ENCODE measurements around the gene GATC. TPM values are rescaled to one million over a fixed set of nuclear protein-coding genes. Genes with fewer than 3 reads are reported as not detected.
A peak's percentile ranks its signal among the peaks of the same experiment; 100 is the strongest.
"Not testable (repeated sequence)": the region's sequence is repeated elsewhere in the genome, so short reads cannot be mapped to it uniquely, and the experiment has no call there.

The GATC gene
- total RNA-seq, 1 experiment from 2014 or later = 19.8 TPM

DNA sequence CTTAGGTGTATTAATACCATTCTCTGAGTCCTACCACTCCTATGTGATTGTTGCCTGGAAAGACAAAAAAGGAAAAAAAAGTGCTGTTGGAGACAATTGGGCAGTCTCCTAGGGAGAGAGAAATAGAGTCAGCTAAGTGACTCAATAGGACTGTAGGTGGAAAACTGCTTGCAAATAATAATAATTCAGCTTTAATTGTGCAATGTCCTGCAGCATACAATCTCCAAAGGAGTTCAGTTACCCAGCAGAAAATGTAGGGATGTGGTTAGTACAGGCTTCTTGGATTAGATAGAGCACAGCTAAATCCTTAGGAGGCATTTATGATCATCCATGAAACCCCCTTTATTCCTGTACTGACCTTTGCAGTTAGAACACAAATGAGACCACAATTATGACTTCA, 26.3 kb downstream of the GATC start:
- no peak for DNase-seq
- H3K27me3 ChIP-seq (ENCODE audit: control insufficient read depth, insufficient read depth, low read length) = no peaks in the 10 kb centered on the region
- no peak overlapping the region for H3K4me3 ChIP-seq (ENCODE audit: insufficient read depth, low read depth, low read length)
- H3K36me3 ChIP-seq (replicated peaks; ENCODE audit: control insufficient read depth, insufficient read depth, low read length) = no peaks in the 10 kb centered on the region; the same call in 1 of the 2 replicates

GRCh38 chr12:120473807-120474615, 27.8 kb downstream of the GATC start:
- Histone ChIP-seq H3K27me3 (ENCODE audit: control insufficient read depth, insufficient read depth, low read length) (no peaks in the 10 kb centered on the region), H3K36me3 (replicated peaks; ENCODE audit: control insufficient read depth, insufficient read depth, low read length) (no peaks in the 10 kb centered on the region), H3K4me3 (ENCODE audit: insufficient read depth, low read depth, low read length) (no peak overlapping the region)
- DNase-seq = no peak

DNA sequence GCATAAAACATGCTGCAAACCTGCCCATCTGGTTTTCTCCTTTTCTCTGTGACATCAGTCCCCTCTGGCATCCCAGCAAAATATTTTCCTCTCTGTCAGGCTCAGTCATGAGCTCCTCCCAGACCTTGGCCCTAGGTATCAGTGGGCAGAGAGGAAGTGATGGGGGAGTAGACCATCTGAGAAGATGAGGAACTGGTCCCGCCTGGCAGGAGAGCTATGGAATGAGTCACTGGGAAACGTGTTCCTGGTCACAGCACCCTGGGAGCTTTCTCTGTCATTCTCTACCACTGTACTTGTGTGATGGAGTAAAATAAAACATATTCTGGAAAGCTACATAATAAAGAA, 28.3 kb downstream of the GATC start:
- H3K27me3 ChIP-seq (ENCODE audit: control insufficient read depth, insufficient read depth, low read length) = no peaks in the 10 kb centered on the region
- peak; percentile 47 for DNase-seq
- no peak overlapping the region for H3K4me3 ChIP-seq (ENCODE audit: insufficient read depth, low read depth, low read length)
- no peaks in the 10 kb centered on the region for H3K36me3 ChIP-seq (replicated peaks; ENCODE audit: control insufficient read depth, insufficient read depth, low read length)

DNA sequence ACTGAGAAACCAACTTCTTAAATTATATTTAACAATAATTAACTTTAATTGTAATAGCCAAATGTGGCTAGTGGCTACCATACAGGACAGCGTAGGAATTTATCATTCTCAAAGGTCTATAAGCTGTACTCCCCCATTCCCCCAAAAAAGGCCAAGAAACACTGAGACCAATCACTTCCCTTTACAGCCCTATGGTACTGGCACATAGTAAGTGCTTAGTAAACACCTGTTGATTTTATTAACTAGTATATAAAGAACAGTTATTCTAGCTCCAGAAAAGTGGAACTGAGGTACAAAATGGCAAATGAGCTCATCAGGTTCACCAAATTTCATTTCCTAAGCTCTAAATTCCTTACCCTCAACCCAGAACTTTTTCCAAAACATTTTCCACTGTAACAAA, 29.4 kb downstream of the GATC start:
- DNase-seq = no peak
- no peaks in the 10 kb centered on the region for H3K36me3 ChIP-seq (replicated peaks; ENCODE audit: control insufficient read depth, insufficient read depth, low read length)
- no peak overlapping the region for H3K4me3 ChIP-seq (ENCODE audit: insufficient read depth, low read depth, low read length)
- no peaks in the 10 kb centered on the region for H3K27me3 ChIP-seq (ENCODE audit: control insufficient read depth, insufficient read depth, low read length)

GRCh38 chr12:120479458-120479857, 33.2 kb downstream of the GATC start:
- no peak overlapping the region for H3K4me3 ChIP-seq (ENCODE audit: insufficient read depth, low read depth, low read length)
- no peak for DNase-seq
- no peaks in the 10 kb centered on the region for H3K36me3 ChIP-seq (replicated peaks; ENCODE audit: control insufficient read depth, insufficient read depth, low read length)
- H3K27me3 ChIP-seq (ENCODE audit: control insufficient read depth, insufficient read depth, low read length) = no peaks in the 10 kb centered on the region

GRCh38 chr12:120480211-120480610, 34.0 kb downstream of the GATC start:
- no peak for DNase-seq
- Histone ChIP-seq H3K27me3 (ENCODE audit: control insufficient read depth, insufficient read depth, low read length) (no peaks in the 10 kb centered on the region), H3K4me3 (ENCODE audit: insufficient read depth, low read depth, low read length) (no peak overlapping the region), H3K36me3 (replicated peaks; ENCODE audit: control insufficient read depth, insufficient read depth, low read length) (no peaks in the 10 kb centered on the region)

DNA sequence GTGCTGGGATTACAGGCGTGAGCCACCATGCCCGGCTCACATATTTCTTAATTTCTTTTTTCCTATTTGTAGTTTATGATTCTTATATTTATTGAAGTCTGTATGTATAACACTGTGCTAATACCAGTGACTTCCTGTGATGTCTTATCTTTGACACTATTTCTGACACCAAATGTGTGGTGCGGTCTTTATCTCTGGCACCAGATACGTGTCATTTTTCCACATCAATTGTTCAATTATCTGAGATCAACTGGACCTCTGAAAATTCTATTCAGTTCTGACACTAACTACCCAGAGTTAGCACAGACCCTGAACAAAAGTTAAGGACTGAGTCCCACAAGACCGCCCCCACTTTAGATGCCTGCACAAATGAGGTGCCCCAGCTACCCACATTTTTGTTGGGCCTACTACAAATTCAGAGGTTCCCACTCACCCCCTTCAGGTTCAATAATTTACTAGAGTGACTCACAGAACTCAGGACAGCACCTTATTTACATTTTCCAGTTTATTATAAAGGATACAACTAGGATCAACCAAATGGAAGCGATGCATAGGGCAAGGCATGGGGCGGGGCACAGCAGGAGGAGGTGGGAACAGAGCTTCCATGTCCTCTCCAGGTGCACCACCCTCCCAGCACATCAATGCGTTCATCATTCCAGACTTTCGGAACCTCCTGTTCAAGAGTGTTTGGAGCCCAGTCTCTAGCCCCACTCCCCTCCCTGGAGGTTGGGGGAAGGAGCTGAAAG, 35.0 kb downstream of the GATC start:
- no peak for DNase-seq
- H3K27me3 ChIP-seq (ENCODE audit: control insufficient read depth, insufficient read depth, low read length) = no peaks in the 10 kb centered on the region
- H3K36me3 ChIP-seq (replicated peaks; ENCODE audit: control insufficient read depth, insufficient read depth, low read length) = no peaks in the 10 kb centered on the region
- H3K4me3 ChIP-seq (ENCODE audit: insufficient read depth, low read depth, low read length) = no peak overlapping the region

DNA sequence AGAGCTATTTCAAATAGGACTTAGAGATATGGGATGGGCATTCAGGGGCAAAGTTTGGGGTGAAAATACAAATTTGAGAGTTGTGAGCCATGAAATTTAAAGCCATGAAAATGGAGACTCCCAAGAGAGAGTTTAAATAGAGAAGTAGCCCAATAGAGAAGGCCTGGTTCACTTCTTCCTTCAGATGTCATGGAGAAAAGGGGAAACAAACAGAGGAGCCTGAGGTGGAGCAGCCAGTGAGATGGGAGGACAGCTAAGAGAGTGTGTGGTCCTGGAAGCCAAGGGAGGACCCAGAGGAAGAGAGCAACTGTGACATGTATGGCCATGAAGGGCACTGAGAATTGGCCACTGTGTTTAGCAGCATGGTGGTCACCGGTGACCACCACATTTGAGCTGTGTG, 37.4 kb downstream of the GATC start:
- Histone ChIP-seq H3K27me3 (ENCODE audit: control insufficient read depth, insufficient read depth, low read length) (no peaks in the 10 kb centered on the region), H3K4me3 (ENCODE audit: insufficient read depth, low read depth, low read length) (no peak overlapping the region), H3K36me3 (replicated peaks; ENCODE audit: control insufficient read depth, insufficient read depth, low read length) (no peaks in the 10 kb centered on the region)
- DNase-seq = no peak

- no peaks in the 10 kb centered on the region; the same call in 1 of the 2 replicates for H3K36me3 ChIP-seq (replicated peaks; ENCODE audit: control insufficient read depth, insufficient read depth, low read length)
- H3K27me3 ChIP-seq (ENCODE audit: control insufficient read depth, insufficient read depth, low read length) = no peaks in the 10 kb centered on the region
- H3K4me3 ChIP-seq (ENCODE audit: insufficient read depth, low read depth, low read length) = no peak overlapping the region
- DNase-seq = no peak
These were observed 40.0 kb downstream of the GATC start for GRCh38 chr12:120485961-120486881.

- H3K36me3 ChIP-seq (replicated peaks; ENCODE audit: control insufficient read depth, insufficient read depth, low read length); H3K4me3 ChIP-seq (ENCODE audit: insufficient read depth, low read depth, low read length); DNase-seq; H3K27me3 ChIP-seq (ENCODE audit: control insufficient read depth, insufficient read depth, low read length): not testable (repeated sequence)
These were observed 41.3 kb downstream of the GATC start for GRCh38 chr12:120487552-120487951.

DNA sequence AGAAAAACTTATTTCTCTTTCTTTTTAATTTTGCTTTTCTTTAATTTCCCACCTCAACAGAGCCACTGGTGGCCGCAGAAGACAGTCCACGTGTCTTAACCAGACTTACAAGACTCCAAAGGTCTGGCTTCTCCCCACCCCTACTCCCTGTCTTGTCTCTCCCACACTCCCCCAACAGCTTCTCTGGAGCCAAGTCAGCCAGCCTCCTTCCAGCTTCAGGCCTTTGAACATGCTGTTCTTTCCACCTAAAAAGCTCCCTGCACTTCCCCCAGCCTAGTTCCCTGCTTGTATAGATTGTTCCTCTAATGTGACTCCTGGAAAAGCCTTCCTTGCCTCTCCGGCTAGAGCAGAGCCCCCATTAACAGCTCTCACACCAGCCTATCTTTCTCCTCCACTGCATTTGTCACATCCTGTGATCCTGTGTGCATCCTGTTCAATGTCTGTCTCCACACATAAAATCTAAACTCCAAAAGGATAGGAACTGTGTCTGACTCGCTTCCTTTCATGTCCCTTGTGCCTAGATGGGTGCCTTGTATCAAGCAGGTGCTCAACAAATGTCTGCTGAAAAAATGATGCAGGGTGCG, 41.9 kb downstream of the GATC start:
- no peak overlapping the region for H3K4me3 ChIP-seq (ENCODE audit: insufficient read depth, low read depth, low read length)
- no peaks in the 10 kb centered on the region; the same call in 1 of the 2 replicates for H3K36me3 ChIP-seq (replicated peaks; ENCODE audit: control insufficient read depth, insufficient read depth, low read length)
- no peak for DNase-seq
- no peaks in the 10 kb centered on the region for H3K27me3 ChIP-seq (ENCODE audit: control insufficient read depth, insufficient read depth, low read length)

DNA sequence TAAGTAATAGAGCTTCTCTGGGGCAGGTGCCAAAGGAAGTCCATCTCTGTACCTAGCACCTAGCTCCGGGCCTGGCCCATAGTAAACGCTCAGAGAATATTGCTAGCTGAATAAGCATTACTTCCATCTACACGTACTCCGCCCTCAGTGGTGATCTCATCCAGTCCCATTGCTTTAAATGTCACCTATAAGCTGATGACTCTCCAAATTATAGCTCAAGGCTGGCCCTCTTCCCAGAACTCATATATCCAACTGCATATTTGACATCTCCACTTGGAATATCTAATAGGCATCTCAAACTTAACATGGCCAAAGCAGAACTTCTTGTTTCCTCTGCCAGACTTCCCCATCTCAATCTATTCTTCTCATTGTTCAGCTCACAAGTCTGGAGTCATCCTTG, 42.8 kb downstream of the GATC start:
- DNase-seq = no peak
- Histone ChIP-seq H3K27me3 (ENCODE audit: control insufficient read depth, insufficient read depth, low read length) (no peaks in the 10 kb centered on the region), H3K36me3 (replicated peaks; ENCODE audit: control insufficient read depth, insufficient read depth, low read length) (no peaks in the 10 kb centered on the region; the same call in 1 of the 2 replicates), H3K4me3 (ENCODE audit: insufficient read depth, low read depth, low read length) (no peak overlapping the region)

GRCh38 chr12:120490325-120490724, 44.1 kb downstream of the GATC start:
- DNase-seq = no peak
- H3K4me3 ChIP-seq (ENCODE audit: insufficient read depth, low read depth, low read length) = no peak overlapping the region

DNA sequence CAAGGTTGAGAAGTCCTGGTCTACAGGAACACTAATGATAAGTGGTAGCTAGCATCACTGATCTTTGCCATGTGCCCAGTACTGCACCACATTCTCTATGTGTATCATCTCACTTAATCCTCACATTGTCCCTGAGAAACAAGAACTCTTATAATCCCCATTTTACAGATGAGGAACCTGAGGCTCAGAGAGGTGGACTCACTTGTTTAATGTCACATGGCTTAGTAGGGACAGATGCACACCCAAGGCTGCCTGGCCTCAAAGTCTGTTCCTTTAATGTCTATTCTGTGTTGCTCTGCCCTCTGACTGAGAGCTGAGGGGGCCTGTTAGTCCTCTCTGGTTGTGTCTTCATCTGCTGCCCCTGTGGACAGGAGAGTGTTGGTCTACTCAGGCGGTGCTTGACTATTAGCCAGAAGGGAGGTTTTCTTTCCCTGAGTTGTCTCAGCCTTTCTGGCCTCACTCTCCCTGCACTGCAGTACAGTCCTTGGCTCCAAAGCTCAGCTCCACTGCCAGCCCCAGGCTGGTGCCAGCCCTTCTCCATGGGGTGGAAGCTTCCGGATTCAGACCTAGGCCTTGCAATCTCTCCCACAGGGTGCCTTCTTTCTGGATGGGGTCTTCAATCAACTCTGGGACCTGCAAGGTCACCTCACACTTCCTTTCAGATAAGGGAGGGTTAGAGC, 44.7 kb downstream of the GATC start:
- no peak for DNase-seq

More at GRCh38 chr12:120490325-120490724, 44.1 kb downstream of the GATC start:
- no peaks in the 10 kb centered on the region for H3K27me3 ChIP-seq (ENCODE audit: control insufficient read depth, insufficient read depth, low read length)
- no peaks in the 10 kb centered on the region; the same call in 1 of the 2 replicates for H3K36me3 ChIP-seq (replicated peaks; ENCODE audit: control insufficient read depth, insufficient read depth, low read length)

More for the DNA sequence above, 44.7 kb downstream of the GATC start:
- Histone ChIP-seq H3K27me3 (ENCODE audit: control insufficient read depth, insufficient read depth, low read length) (no peaks in the 10 kb centered on the region), H3K36me3 (replicated peaks; ENCODE audit: control insufficient read depth, insufficient read depth, low read length) (no peaks in the 10 kb centered on the region; the same call in 1 of the 2 replicates), H3K4me3 (ENCODE audit: insufficient read depth, low read depth, low read length) (no peak overlapping the region)

Data from H7 (cell line).